H1 (cell line): Measurements from ENCODE around the gene ZMAT5.

Experiments used
- CTCF ChIP-seq, 3 experiments: IDR thresholded peaks; 1 replicate in 2 of 3; 2 replicates in 1 of 3; pipeline versions ENCODE4 v1.5.1 to v1.6.1; 2011; ENCODE audit warnings: low read length in 3 of 3, mild to moderate bottlenecking in 3 of 3, inconsistent platforms in 2 of 3, low read depth in 1 of 3, moderate library complexity in 1 of 3; ENCODE audit not compliant: insufficient read depth in 1 of 3; ENCODE audit errors: control extremely low read depth in 1 of 3
- GABPA ChIP-seq: IDR thresholded peaks from 2 replicates; pipeline ENCODE4 v1.6.1; 2011; ENCODE audit warnings: mild to moderate bottlenecking, low read length, moderate library complexity, borderline replicate concordance; ENCODE audit not compliant: insufficient read depth
- KDM5A ChIP-seq: fragments of 200-600 bp; IDR thresholded peaks from 2 replicates; pipeline ENCODE4 v1.7.1; 2012; ENCODE audit warnings: mild to moderate bottlenecking, low read length, inconsistent platforms, mixed read lengths
- MAX ChIP-seq: IDR thresholded peaks from 2 replicates; pipeline ENCODE4 v1.6.1; 2012; ENCODE audit warnings: inconsistent platforms
- POLR2A ChIP-seq, 2 experiments: IDR thresholded peaks; 1 replicate in 1 of 2; 2 replicates in 1 of 2; pipeline ENCODE4 v1.6.1; 2011; ENCODE audit warnings: low read depth in 2 of 2, low read length in 2 of 2, mild to moderate bottlenecking in 2 of 2; ENCODE audit errors: control extremely low read depth in 1 of 2
- POLR2AphosphoS5 ChIP-seq: IDR thresholded peaks from 2 replicates; pipeline ENCODE4 v1.6.1; 2011; ENCODE audit warnings: low read depth, low read length
- RXRA ChIP-seq: IDR thresholded peaks from 2 replicates; pipeline ENCODE4 v1.6.1; 2011; ENCODE audit warnings: low read depth, mild to moderate bottlenecking, low read length, moderate library complexity; ENCODE audit not compliant: insufficient read depth
- SRF ChIP-seq: IDR thresholded peaks from 2 replicates; pipeline ENCODE4 v1.6.1; 2011; ENCODE audit warnings: mild to moderate bottlenecking, low read depth, low read length, moderate library complexity
- USF2 ChIP-seq: IDR thresholded peaks from 2 replicates; pipeline ENCODE4 v1.6.1; 2011; ENCODE audit warnings: low read length, improper control_type of control experiment

- TF ChIP-seq KDM5A, result no peak
- no peak for TF ChIP-seq POLR2A (IDR thresholded peaks at IDR 0.05; ENCODE audit: control extremely low read depth in 1 of 2, low read depth in 2 of 2, low read length in 2 of 2)
- TF ChIP-seq CTCF (IDR thresholded peaks at IDR 0.05; ENCODE audit: control extremely low read depth in 1 of 3, insufficient read depth in 1 of 3, low read depth in 1 of 3, low read length in 3 of 3), result no peak
- no peak for TF ChIP-seq USF2
- TF ChIP-seq RXRA, result no peak
- TF ChIP-seq GABPA, result no peak
- no peak for TF ChIP-seq SRF
- no peak for TF ChIP-seq MAX
- TF ChIP-seq POLR2AphosphoS5, result no peak
Measured at GRCh38 chr22:29739346-29739875, 27.4 kb downstream of the ZMAT5 start.
